ENCODE results near the gene CACNB4. TPM values are rescaled to one million over a fixed set of nuclear protein-coding genes. Genes with fewer than 3 reads are reported as not detected.

The CACNB4 gene
- total and polyA plus RNA-seq, 9 of the 15 experiments (the other 6 are each of a cell fraction or from before 2014, with no cell fraction given) = 0.01 to 0.20 (median 0.04) TPM; not detected in 1

GRCh38 chr2:151987484-151987883 lies 111.4 kb downstream of the CACNB4 start (continued):
- TF ChIP-seq YY1 (IDR thresholded peaks at IDR 0.05; ENCODE audit: borderline replicate concordance in 1 of 3, control insufficient read depth in 1 of 3, extremely low read depth in 1 of 3, insufficient read depth in 3 of 3, insufficient read length in 1 of 3, insufficient replicate concordance in 2 of 3, low read depth in 1 of 3, low read length in 2 of 3) (no peak), SP1 (CRISPR knock-in tag; IDR thresholded peaks at IDR 0.05) (no peak)

GRCh38 chr2:151984424-151985083 lies 114.3 kb downstream of the CACNB4 start:
- no peaks in the 10 kb centered on the region for H3K4me1 ChIP-seq (replicated peaks in 1 of 2; ENCODE audit: control insufficient read depth in 2 of 2, insufficient read depth in 2 of 2, low read length in 2 of 2)
- FAIRE-seq (no peak), ATAC-seq (no peak), DNase-seq (ENCODE audit: extremely low read depth in 1 of 4, low spot score in 3 of 4) (no peak)
- no peak overlapping the region for H3K4me3 ChIP-seq
- no peaks in the 10 kb centered on the region for H3K9me1 ChIP-seq (ENCODE audit: control insufficient read depth, insufficient read depth, low read length)
- H4K20me1 ChIP-seq (replicated peaks; ENCODE audit: control insufficient read depth, insufficient read depth, low read length) = no peaks in the 10 kb centered on the region
- H3K79me2 ChIP-seq (ENCODE audit: control insufficient read depth, insufficient read depth, low read length) = no peaks in the 10 kb centered on the region
- 0 out of 5 replicates have a peak, but pooled peaks cover 0 to 2% of the 10 kb centered on the region in 2 experiments for H3K27me3 ChIP-seq (ENCODE audit: control insufficient read depth in 2 of 2, insufficient read depth in 2 of 2, low read length in 2 of 2)
- H3K9me3 ChIP-seq (replicated peaks; ENCODE audit: control insufficient read depth, insufficient read depth, low read depth, low read length) = no peaks in the 10 kb centered on the region
- WGBS (ENCODE audit: insufficient coverage, low coverage, missing lambda C conversion rate) = 0% methylated on average over 2 of the region's 2 CpGs
- intact Hi-C loops (cut with micrococcal nuclease) (no loop called here), in situ Hi-C loops (cut with MboI) (no loop called here)
- no peak overlapping the region for H3K4me2 ChIP-seq (ENCODE audit: insufficient read depth, low read length)
- H3K27ac ChIP-seq (ENCODE audit: extremely low read depth, low read depth, low read length) = no peak overlapping the region
- CTCF ChIA-PET (ENCODE audit: low intra/inter-chr PET ratio) = no interaction called here
- no peaks in the 10 kb centered on the region for H3K36me3 ChIP-seq (ENCODE audit: control insufficient read depth, insufficient read depth, low read length)
- POLR2A ChIA-PET = no interaction called here
- no peak overlapping the region for H2AFZ ChIP-seq (ENCODE audit: low read depth, low read length)
- BruUV-seq (replicated peaks) = no TSS peak
- H3K9ac ChIP-seq (ENCODE audit: insufficient read depth in 1 of 2, low read depth in 2 of 2, low read length in 2 of 2) = no peak overlapping the region
- no peak for TF ChIP-seq COPS2 (conservative IDR thresholded peaks at IDR 0.05)
- TF ChIP-seq ZBTB49 (CRISPR knock-in tag; IDR thresholded peaks at IDR 0.05; ENCODE audit: borderline replicate concordance) = no peak
- no peak for TF ChIP-seq ZNF134 (CRISPR knock-in tag; conservative IDR thresholded peaks at IDR 0.05)
- TF ChIP-seq CBX5 (IDR thresholded peaks at IDR 0.05; ENCODE audit: borderline replicate concordance, low read depth) = no peak
- TF ChIP-seq SMARCB1 (IDR thresholded peaks at IDR 0.05; ENCODE audit: insufficient read length, low read depth) = no peak
- TF ChIP-seq, protein P1, sequence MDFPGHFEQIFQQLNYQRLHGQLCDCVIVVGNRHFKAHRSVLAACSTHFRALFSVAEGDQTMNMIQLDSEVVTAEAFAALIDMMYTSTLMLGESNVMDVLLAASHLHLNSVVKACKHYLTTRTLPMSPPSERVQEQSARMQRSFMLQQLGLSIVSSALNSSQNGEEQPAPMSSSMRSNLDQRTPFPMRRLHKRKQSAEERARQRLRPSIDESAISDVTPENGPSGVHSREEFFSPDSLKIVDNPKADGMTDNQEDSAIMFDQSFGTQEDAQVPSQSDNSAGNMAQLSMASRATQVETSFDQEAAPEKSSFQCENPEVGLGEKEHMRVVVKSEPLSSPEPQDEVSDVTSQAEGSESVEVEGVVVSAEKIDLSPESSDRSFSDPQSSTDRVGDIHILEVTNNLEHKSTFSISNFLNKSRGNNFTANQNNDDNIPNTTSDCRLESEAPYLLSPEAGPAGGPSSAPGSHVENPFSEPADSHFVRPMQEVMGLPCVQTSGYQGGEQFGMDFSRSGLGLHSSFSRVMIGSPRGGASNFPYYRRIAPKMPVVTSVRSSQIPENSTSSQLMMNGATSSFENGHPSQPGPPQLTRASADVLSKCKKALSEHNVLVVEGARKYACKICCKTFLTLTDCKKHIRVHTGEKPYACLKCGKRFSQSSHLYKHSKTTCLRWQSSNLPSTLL (IDR thresholded peaks at IDR 0.05) = no peak
- TF ChIP-seq, protein P2, sequence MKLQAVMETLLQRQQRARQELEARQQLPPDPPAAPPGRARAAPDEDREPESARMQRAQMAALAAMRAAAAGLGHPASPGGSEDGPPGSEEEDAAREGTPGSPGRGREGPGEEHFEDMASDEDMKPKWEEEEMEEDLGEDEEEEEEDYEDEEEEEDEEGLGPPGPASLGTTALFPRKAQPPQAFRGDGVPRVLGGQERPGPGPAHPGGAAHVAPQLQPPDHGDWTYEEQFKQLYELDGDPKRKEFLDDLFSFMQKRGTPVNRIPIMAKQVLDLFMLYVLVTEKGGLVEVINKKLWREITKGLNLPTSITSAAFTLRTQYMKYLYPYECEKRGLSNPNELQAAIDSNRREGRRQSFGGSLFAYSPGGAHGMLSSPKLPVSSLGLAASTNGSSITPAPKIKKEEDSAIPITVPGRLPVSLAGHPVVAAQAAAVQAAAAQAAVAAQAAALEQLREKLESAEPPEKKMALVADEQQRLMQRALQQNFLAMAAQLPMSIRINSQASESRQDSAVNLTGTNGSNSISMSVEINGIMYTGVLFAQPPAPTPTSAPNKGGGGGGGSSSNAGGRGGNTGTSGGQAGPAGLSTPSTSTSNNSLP (IDR thresholded peaks at IDR 0.05; ENCODE audit: borderline replicate concordance, low read depth, low read length) = no peak
- no peak for TF ChIP-seq RBM17 (IDR thresholded peaks at IDR 0.05; ENCODE audit: borderline replicate concordance, low read depth, low read length)
- no peak for TF ChIP-seq TAL1 (IDR thresholded peaks at IDR 0.05)
- TF ChIP-seq FOSL1 (tag; conservative IDR thresholded peaks at IDR 0.05) = no peak
- no peak for TF ChIP-seq EHMT2 (IDR thresholded peaks at IDR 0.05)
- no peak for TF ChIP-seq ARNT (IDR thresholded peaks at IDR 0.05)
- TF ChIP-seq GTF2E2 (tag; IDR thresholded peaks at IDR 0.05) = no peak

All from K562 (cell line).